Heart left ventricle (tissue), 16 donors: ENCODE results near the gene LIN54. TPM values are rescaled to one million over a fixed set of nuclear protein-coding genes. Genes with fewer than 3 reads are reported as not detected.
A peak's percentile ranks its signal among the peaks of the same experiment; 100 is the strongest.
"Not testable (repeated sequence)": the region's sequence is repeated elsewhere in the genome, so short reads cannot be mapped to it uniquely, and the experiment has no call there.

ENCODE experiments used
- ATAC-seq, 4 donors: fragments of 200-7000 bp; cut with Tn5 transposase; one replicate each; pipeline ENCODE4 v1.9.1; 2020 to 2022; ENCODE audit warnings: moderate library complexity in 4 of 4, mild to moderate bottlenecking in 3 of 4, moderate number of reproducible peaks in 1 of 4
- DNase-seq, 5 donors: peaks; one replicate each; pipeline ENCODE4 v3.0.0-alpha.2; 2020
- H3K27ac ChIP-seq, 12 donors: fragments of 200-600 bp; sonication (generic) in 4 of 12; one replicate each; pipeline versions ENCODE4 v1.5.0 to v1.8.0; 2016 to 2022; ENCODE audit warnings: mild to moderate bottlenecking in 2 of 12
- H3K27me3 ChIP-seq, 9 donors: fragments of 200-600 bp; sonication (generic) in 2 of 9; one replicate each; pipeline versions ENCODE4 v1.5.1 to v1.8.0; 2016 to 2022; ENCODE audit warnings: mild to moderate bottlenecking in 3 of 9
- H3K36me3 ChIP-seq, 9 donors: fragments of 200-600 bp; sonication (generic) in 2 of 9; one replicate each; pipeline versions ENCODE4 v1.5.0 to v1.8.0; 2018 to 2022; ENCODE audit warnings: mild to moderate bottlenecking in 2 of 9
- H3K4me1 ChIP-seq, 12 donors: fragments of 200-600 bp; sonication (generic) in 4 of 12; one replicate each; pipeline versions ENCODE4 v1.5.0 to v1.8.0; 2016 to 2022; ENCODE audit warnings: mild to moderate bottlenecking in 3 of 12
- H3K4me3 ChIP-seq, 12 donors: fragments of 200-600 bp; sonication (generic) in 4 of 12; one replicate each; pipeline versions ENCODE4 v1.5.0 to v1.8.0; 2017 to 2022; ENCODE audit warnings: mild to moderate bottlenecking in 9 of 12, moderate library complexity in 4 of 12
- H3K9me3 ChIP-seq, 12 donors: fragments of 200-600 bp; sonication (generic) in 4 of 12; one replicate each; pipeline versions ENCODE4 v1.5.0 to v1.8.0; 2016 to 2022; ENCODE audit warnings: mild to moderate bottlenecking in 1 of 12
- POLR2A ChIP-seq, 2 donors: fragments of 450-650 bp; IDR thresholded peaks; one replicate each; pipeline ENCODE4 v1.6.1; 2017; ENCODE audit warnings: antibody characterized with exemption in 2 of 2, mild to moderate bottlenecking in 2 of 2, moderate library complexity in 2 of 2
- whole genome bisulfite sequencing, 4 donors: extraction: QIAGEN DNeasy Blood & Tissue Kit in 2 of 4; methylation state at CpG; one replicate each; pipeline versions ENCODE4 v1.1.5 to v1.1.7; 2013 to 2018; 5-methylcytosine and 5-hydroxymethylcytosine counted together
- intact Hi-C, 10 donors: fragments of 100-400 bp; cut with DNase I; formaldehyde crosslinking; loops; one replicate each; pipeline versions ENCODE4 v1.11.1 to v1.14.2; 2022
- polyA plus RNA-seq, 2 donors: library from polyadenylated mRNA; stranded (reverse); fragments of 200-250 nt; gene quantifications; one replicate each; pipeline ENCODE4 v1.2.3, GENCODE V29; 2013
- total RNA-seq, 9 donors: library from RNA; depleted of rRNA in 2 of 9; stranded (reverse); fragments of >200 nt in 2 of 9; fragmentation: NEBNext Ultra II Directional in 3 of 9; extraction: Animal tissue kit (Norgen Biotek cat#: 25700) in 3 of 9; gene quantifications; one replicate each; pipeline versions ENCODE4 v1.1.0 to v1.2.4, GENCODE V29; 2016 to 2023
- TF ChIP-seq, protein P1 (sequence below), 12 donors: fragments of 200-600 bp; sonication (generic) in 4 of 12; IDR thresholded peaks; one replicate each; pipeline versions ENCODE4 v1.5.0 to v1.8.0; 2018 to 2022; ENCODE audit warnings: antibody characterized with exemption in 12 of 12, mild to moderate bottlenecking in 5 of 12
- donor health status: ischemic (EF 13 %, LVEDD 7.1; RV severe dilation, severe dysfunction).
- donor health status: healthy with polysubstance abuse.
- donor health status: DM: no; HTN: yes; CAD: no.
- donor health status: DM: no; HTN: no; CAD: no.
- donor health status: ischemic (EF 25% LVEDD 6.9; RV normal size, moderate dysfunction).
- donor health status: ischemic (EF 25% LVEDD 5.7; RV mildly dilated, moderate dysfunction).
- donor health status: healthy.
- donor health status: DM: yes; HTN: yes; CAD: no.
- donor health status: ischemic (EF 35%, LVEDD 5.7; RV mildly dilated, moderate dysfunction).
- donor health status: nonischemic (EF 11% LVEDD 7.7; RV severe dilation, severe dysfunction).
- donor health status: DM: yes; HTN: yes; CAD: no.
- donor health status: PGD.
- donor health status: ischemic (EF 29% LVEDD 5.4; RV normal size, mild dysfunction).
- donor health status: nonischemic (EF 23%, LVEDD 6.1; RV moderate dilation, normal function).

The LIN54 gene
- total and polyA plus RNA-seq, 11 donors: 1.6 to 11.4 (median 7.1) TPM

- ATAC-seq: no peak
- Histone ChIP-seq H3K36me3 (no peaks in the 10 kb centered on the region), H3K9me3 (peaks cover 0 to 17% (median 3%) of the 10 kb centered on the region in 12 donors), H3K27ac (no peak overlapping the region), H3K4me1 (peaks cover 0 to 7% (median 0%) of the 10 kb centered on the region in 12 donors), H3K27me3 (no peaks in the 10 kb centered on the region), H3K4me3 (no peak overlapping the region)
- intact Hi-C loops: no loop called here
- DNase-seq: no peak
- 66 to 73% (median 71%) methylated on average over 2 of the region's 2 CpGs for WGBS, 4 donors
- no peak for TF ChIP-seq POLR2A (IDR thresholded peaks at IDR 0.05)
- TF ChIP-seq, protein P1, sequence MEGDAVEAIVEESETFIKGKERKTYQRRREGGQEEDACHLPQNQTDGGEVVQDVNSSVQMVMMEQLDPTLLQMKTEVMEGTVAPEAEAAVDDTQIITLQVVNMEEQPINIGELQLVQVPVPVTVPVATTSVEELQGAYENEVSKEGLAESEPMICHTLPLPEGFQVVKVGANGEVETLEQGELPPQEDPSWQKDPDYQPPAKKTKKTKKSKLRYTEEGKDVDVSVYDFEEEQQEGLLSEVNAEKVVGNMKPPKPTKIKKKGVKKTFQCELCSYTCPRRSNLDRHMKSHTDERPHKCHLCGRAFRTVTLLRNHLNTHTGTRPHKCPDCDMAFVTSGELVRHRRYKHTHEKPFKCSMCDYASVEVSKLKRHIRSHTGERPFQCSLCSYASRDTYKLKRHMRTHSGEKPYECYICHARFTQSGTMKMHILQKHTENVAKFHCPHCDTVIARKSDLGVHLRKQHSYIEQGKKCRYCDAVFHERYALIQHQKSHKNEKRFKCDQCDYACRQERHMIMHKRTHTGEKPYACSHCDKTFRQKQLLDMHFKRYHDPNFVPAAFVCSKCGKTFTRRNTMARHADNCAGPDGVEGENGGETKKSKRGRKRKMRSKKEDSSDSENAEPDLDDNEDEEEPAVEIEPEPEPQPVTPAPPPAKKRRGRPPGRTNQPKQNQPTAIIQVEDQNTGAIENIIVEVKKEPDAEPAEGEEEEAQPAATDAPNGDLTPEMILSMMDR (IDR thresholded peaks at IDR 0.05): no peak
These were observed 13.6 kb upstream of the LIN54 start for GRCh38 chr4:83024233-83024632.

- WGBS, 4 donors: 93 to 98% (median 96%) methylated on average over 1 of the region's 1 CpG
- H3K27me3 ChIP-seq, ATAC-seq, H3K27ac ChIP-seq, H3K4me3 ChIP-seq, DNase-seq, H3K36me3 ChIP-seq, intact Hi-C loops, H3K4me1 ChIP-seq: not testable (repeated sequence)
- peaks cover 0 to 17% (median 3%) of the 10 kb centered on the region in 12 donors for H3K9me3 ChIP-seq
These were observed 13.0 kb upstream of the LIN54 start for GRCh38 chr4:83023599-83023998.

DNA sequence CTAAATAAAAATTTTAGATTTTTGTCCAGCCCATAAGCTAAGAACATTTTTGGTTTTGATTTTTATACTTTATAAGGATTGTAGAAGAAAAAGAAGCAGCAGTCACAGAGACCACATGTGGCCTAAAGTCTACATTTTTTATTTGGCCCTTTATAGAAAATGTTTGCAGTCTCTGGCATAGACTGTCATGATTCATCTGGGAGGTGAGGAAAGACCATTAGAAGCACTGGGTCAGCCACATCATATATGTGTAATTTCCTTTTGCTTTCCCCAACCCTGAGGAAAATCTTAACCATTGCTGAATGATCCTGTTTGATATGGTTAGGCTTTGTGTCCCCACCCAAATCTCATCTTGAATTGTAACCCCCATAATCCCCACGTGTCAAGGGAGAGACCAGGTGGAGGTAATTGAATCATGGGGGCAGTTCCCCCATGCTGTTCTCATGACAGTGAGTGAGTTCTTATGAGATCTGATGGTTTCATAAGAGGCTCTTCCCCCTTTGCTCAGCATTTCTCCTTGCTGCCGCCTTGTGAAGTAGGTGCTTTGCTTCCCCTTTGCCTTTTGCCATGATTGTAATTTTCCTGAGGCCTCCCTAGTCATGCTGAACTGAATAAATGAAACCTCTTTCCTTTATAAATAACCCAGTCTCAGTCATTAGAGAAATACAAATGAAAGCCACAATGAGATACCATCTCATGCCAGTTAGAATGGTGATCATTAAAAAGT lies 12.3 kb upstream of the LIN54 start:
- H3K36me3 ChIP-seq: no peaks in the 10 kb centered on the region
- H3K4me1 ChIP-seq: peaks cover 0 to 7% (median 0%) of the 10 kb centered on the region in 12 donors
- H3K27ac ChIP-seq: peak overlapping the region in 1 of 12 donors; percentile 27
- intact Hi-C loops: no loop called here
- WGBS, 4 donors: 82 to 91% (median 86%) methylated on average over 2 of the region's 2 CpGs
- DNase-seq (no peak), ATAC-seq (no peak)
- TF ChIP-seq, protein P1 (IDR thresholded peaks at IDR 0.05): no peak
- no peaks in the 10 kb centered on the region for H3K27me3 ChIP-seq
- H3K9me3 ChIP-seq: peaks cover 0 to 17% (median 3%) of the 10 kb centered on the region in 12 donors
- no peak overlapping the region for H3K4me3 ChIP-seq

GRCh38 chr4:83019794-83020494 lies 9.3 kb upstream of the LIN54 start:
- no peak for TF ChIP-seq POLR2A (IDR thresholded peaks at IDR 0.05)
- TF ChIP-seq, protein P1 (IDR thresholded peaks at IDR 0.05): no peak
- H3K4me1 ChIP-seq: peaks cover 0 to 7% (median 0%) of the 10 kb centered on the region in 12 donors
- no peak overlapping the region for H3K4me3 ChIP-seq
- DNase-seq (no peak), ATAC-seq (no peak)
- H3K27ac ChIP-seq: no peak overlapping the region
- peaks cover 0 to 8% (median under 1%) of the 10 kb centered on the region in 12 donors for H3K9me3 ChIP-seq
- 79 to 85% (median 81%) methylated on average over 3 of the region's 3 CpGs for WGBS, 4 donors
- H3K36me3 ChIP-seq: no peaks in the 10 kb centered on the region
- H3K27me3 ChIP-seq: no peaks in the 10 kb centered on the region
- intact Hi-C loops: loop anchor here in 3 of 10 donors (2.0 to 10.0 kb wide), 4 partner anchors 13 to 585 kb away; partner anchors contain the start of genes ENOPH1 (in 1 of the 3), HNRNPDL (in 1 of the 3), SEC31A (in 1 of the 3) and THAP9 (in 1 of the 3)
